ENCODE results near the gene EHHADH. TPM values are rescaled to one million over a fixed set of nuclear protein-coding genes. Genes with fewer than 3 reads are reported as not detected.

Gene EHHADH
- total and polyA plus RNA-seq, 4 donors = 2.8 to 11.1 (median 6.3) TPM

- Histone ChIP-seq H3K27ac (ENCODE audit: low read depth in 1 of 2, low read length in 1 of 2) (no peak overlapping the region), H3K9me3 (ENCODE audit: control insufficient read depth in 4 of 4, insufficient read depth in 3 of 4, low read length in 3 of 4) (no peaks in the 10 kb centered on the region), H3K27me3 (ENCODE audit: control insufficient read depth in 3 of 3, insufficient read depth in 3 of 3, low read length in 2 of 3) (no peaks in the 10 kb centered on the region), H3K4me1 (ENCODE audit: control insufficient read depth in 5 of 5, insufficient read depth in 5 of 5, low read length in 5 of 5) (no peaks in the 10 kb centered on the region), H3K4me3 (no peak overlapping the region), H3K36me3 (ENCODE audit: control insufficient read depth in 4 of 4, insufficient read depth in 4 of 4, low read length in 4 of 4) (peaks cover 0 to 2% (median 0%) of the 10 kb centered on the region in 4 donors), H3K9ac (ENCODE audit: insufficient read depth in 1 of 2, low read length in 2 of 2) (no peak overlapping the region)
- ATAC-seq (ENCODE audit: insufficient read depth, low FRiP score) (no peak), DNase-seq (no peak)
- WGBS, 2 donors = 90 to 98% methylated on average over 2 of the region's 2 CpGs
- no peak for TF ChIP-seq CTCF (IDR thresholded peaks at IDR 0.05; ENCODE audit: control extremely low read depth, extremely low read depth)
Observed at GRCh38 chr3:185207481-185207880, 46.4 kb downstream of the EHHADH start.

- no peak for ATAC-seq (ENCODE audit: insufficient read depth, low FRiP score)
- Histone ChIP-seq H3K9me3 (ENCODE audit: control insufficient read depth in 4 of 4, insufficient read depth in 3 of 4, low read length in 3 of 4) (no peaks in the 10 kb centered on the region), H3K36me3 (ENCODE audit: control insufficient read depth in 4 of 4, insufficient read depth in 4 of 4, low read length in 4 of 4) (peaks cover 0 to 5% (median 2%) of the 10 kb centered on the region in 4 donors), H3K27me3 (ENCODE audit: control insufficient read depth in 3 of 3, insufficient read depth in 3 of 3, low read length in 2 of 3) (no peaks in the 10 kb centered on the region), H3K4me3 (no peak overlapping the region), H3K27ac (ENCODE audit: low read depth in 1 of 2, low read length in 1 of 2) (no peak overlapping the region), H3K9ac (ENCODE audit: insufficient read depth in 1 of 2, low read length in 2 of 2) (no peak overlapping the region), H3K4me1 (ENCODE audit: control insufficient read depth in 5 of 5, insufficient read depth in 5 of 5, low read length in 5 of 5) (no peaks in the 10 kb centered on the region)
- no peak for TF ChIP-seq CTCF (IDR thresholded peaks at IDR 0.05; ENCODE audit: control extremely low read depth, extremely low read depth)
- no peak for DNase-seq
- 84 to 86% methylated on average over 7 of the region's 7 CpGs for WGBS, 2 donors
Observed at GRCh38 chr3:185205865-185206264, 48.0 kb downstream of the EHHADH start.

- Histone ChIP-seq H3K9ac (ENCODE audit: insufficient read depth in 1 of 2, low read length in 2 of 2) (no peak overlapping the region), H3K4me1 (ENCODE audit: control insufficient read depth in 5 of 5, insufficient read depth in 5 of 5, low read length in 5 of 5) (no peaks in the 10 kb centered on the region), H3K27ac (ENCODE audit: low read depth in 1 of 2, low read length in 1 of 2) (no peak overlapping the region), H3K27me3 (ENCODE audit: control insufficient read depth in 3 of 3, insufficient read depth in 3 of 3, low read length in 2 of 3) (no peaks in the 10 kb centered on the region), H3K36me3 (ENCODE audit: control insufficient read depth in 4 of 4, insufficient read depth in 4 of 4, low read length in 4 of 4) (peaks cover 0 to 5% (median 2%) of the 10 kb centered on the region in 4 donors), H3K9me3 (ENCODE audit: control insufficient read depth in 4 of 4, insufficient read depth in 3 of 4, low read length in 3 of 4) (no peaks in the 10 kb centered on the region), H3K4me3 (no peak overlapping the region)
- TF ChIP-seq CTCF (IDR thresholded peaks at IDR 0.05; ENCODE audit: control extremely low read depth, extremely low read depth) = no peak
- ATAC-seq (ENCODE audit: insufficient read depth, low FRiP score) = no peak
- WGBS, 2 donors = 87 to 91% methylated on average over 2 of the region's 2 CpGs
- no peak for DNase-seq
Observed at GRCh38 chr3:185204894-185205293, 49.0 kb downstream of the EHHADH start.

- DNase-seq = no peak
- 87 to 93% methylated on average over 5 of the region's 5 CpGs for WGBS, 2 donors
- ATAC-seq (ENCODE audit: insufficient read depth, low FRiP score) = no peak
Observed at GRCh38 chr3:185200639-185201038, 53.2 kb downstream of the EHHADH start.

More at GRCh38 chr3:185200639-185201038, 53.2 kb downstream of the EHHADH start:
- Histone ChIP-seq H3K27me3 (ENCODE audit: control insufficient read depth in 3 of 3, insufficient read depth in 3 of 3, low read length in 2 of 3) (no peaks in the 10 kb centered on the region), H3K4me3 (no peak overlapping the region), H3K36me3 (ENCODE audit: control insufficient read depth in 4 of 4, insufficient read depth in 4 of 4, low read length in 4 of 4) (peaks cover 0 to 5% (median 2%) of the 10 kb centered on the region in 4 donors), H3K9ac (ENCODE audit: insufficient read depth in 1 of 2, low read length in 2 of 2) (no peak overlapping the region), H3K27ac (ENCODE audit: low read depth in 1 of 2, low read length in 1 of 2) (no peak overlapping the region), H3K9me3 (ENCODE audit: control insufficient read depth in 4 of 4, insufficient read depth in 3 of 4, low read length in 3 of 4) (no peaks in the 10 kb centered on the region), H3K4me1 (ENCODE audit: control insufficient read depth in 5 of 5, insufficient read depth in 5 of 5, low read length in 5 of 5) (no peaks in the 10 kb centered on the region)
- no peak for TF ChIP-seq CTCF (IDR thresholded peaks at IDR 0.05; ENCODE audit: control extremely low read depth, extremely low read depth)

Measured in lung (tissue), 12 donors.